WTC11 (cell line): ENCODE data around the gene CCL7.

Experiments used
- ESRRA ChIP-seq: sonication (generic); formaldehyde crosslinking; IDR thresholded peaks from 2 replicates; pipeline ENCODE4 v1.8.1; 2022; ENCODE audit warnings: mild to moderate bottlenecking, missing genetic modification reagents, borderline replicate concordance
- JUN ChIP-seq: sonication (generic); formaldehyde crosslinking; IDR thresholded peaks from 2 replicates; pipeline ENCODE4 v1.8.0; 2023; ENCODE audit warnings: mild to moderate bottlenecking, missing genetic modification reagents
- SOX15 ChIP-seq: fragments of 250-450 bp; sonication (Bioruptor Pico); IDR thresholded peaks from 2 replicates; pipeline ENCODE4 v1.9.0; 2021; ENCODE audit warnings: mild to moderate bottlenecking
- ZBTB21 ChIP-seq: sonication (generic); formaldehyde crosslinking; IDR thresholded peaks from 2 replicates; pipeline ENCODE4 v1.8.1; 2023; ENCODE audit warnings: mild to moderate bottlenecking, missing genetic modification reagents, borderline replicate concordance
- TF ChIP-seq, protein P1 (sequence below): sonication (generic); formaldehyde crosslinking; IDR thresholded peaks from 2 replicates; pipeline ENCODE4 v1.8.0; 2022; ENCODE audit warnings: mild to moderate bottlenecking, missing genetic modification reagents
- TF ChIP-seq, protein P2 (sequence below): fragments of 200-600 bp; IDR thresholded peaks from 2 replicates; pipeline ENCODE4 v1.8.0; 2022; ENCODE audit warnings: antibody characterized with exemption
- TF ChIP-seq, protein P3 (sequence below): sonication (generic); formaldehyde crosslinking; IDR thresholded peaks from 2 replicates; pipeline ENCODE4 v1.8.1; 2023; ENCODE audit warnings: mild to moderate bottlenecking, missing genetic modification reagents

DNA sequence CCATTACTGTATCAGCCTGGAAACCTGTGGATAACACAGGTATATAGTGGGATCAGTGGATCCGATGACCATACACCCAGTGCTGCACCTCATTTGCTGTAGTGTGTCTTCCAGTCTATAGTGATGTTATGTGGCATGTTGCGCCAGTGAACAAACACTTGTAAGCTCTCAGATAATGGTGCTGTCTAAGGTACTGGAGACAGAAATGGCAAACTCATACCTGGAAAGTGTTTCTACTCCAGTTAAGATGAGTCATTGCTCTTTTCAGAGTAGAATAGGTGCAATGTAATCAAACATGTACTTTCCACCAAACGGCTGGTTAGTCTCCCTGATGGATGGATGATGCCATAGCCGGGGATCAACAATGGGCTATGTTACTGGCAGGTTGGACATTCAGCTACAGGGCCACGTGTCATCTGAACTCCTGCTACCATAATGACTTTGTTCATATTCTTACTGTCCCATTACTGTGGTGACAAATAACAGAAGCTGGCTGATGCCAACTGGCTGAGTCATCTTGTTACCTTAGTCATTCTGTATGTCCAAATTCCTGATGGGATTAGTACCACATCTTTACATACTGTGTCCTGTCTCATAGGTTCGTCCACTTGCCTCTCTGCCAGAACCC, 21.8 kb downstream of the CCL7 start:
- TF ChIP-seq, protein P1, sequence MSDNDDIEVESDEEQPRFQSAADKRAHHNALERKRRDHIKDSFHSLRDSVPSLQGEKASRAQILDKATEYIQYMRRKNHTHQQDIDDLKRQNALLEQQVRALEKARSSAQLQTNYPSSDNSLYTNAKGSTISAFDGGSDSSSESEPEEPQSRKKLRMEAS (CRISPR knock-in tag) = no peak
- TF ChIP-seq, protein P2, sequence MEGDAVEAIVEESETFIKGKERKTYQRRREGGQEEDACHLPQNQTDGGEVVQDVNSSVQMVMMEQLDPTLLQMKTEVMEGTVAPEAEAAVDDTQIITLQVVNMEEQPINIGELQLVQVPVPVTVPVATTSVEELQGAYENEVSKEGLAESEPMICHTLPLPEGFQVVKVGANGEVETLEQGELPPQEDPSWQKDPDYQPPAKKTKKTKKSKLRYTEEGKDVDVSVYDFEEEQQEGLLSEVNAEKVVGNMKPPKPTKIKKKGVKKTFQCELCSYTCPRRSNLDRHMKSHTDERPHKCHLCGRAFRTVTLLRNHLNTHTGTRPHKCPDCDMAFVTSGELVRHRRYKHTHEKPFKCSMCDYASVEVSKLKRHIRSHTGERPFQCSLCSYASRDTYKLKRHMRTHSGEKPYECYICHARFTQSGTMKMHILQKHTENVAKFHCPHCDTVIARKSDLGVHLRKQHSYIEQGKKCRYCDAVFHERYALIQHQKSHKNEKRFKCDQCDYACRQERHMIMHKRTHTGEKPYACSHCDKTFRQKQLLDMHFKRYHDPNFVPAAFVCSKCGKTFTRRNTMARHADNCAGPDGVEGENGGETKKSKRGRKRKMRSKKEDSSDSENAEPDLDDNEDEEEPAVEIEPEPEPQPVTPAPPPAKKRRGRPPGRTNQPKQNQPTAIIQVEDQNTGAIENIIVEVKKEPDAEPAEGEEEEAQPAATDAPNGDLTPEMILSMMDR = no peak
- no peak for TF ChIP-seq SOX15 (CRISPR knock-in tag)
- TF ChIP-seq JUN (CRISPR knock-in tag) = no peak
- TF ChIP-seq, protein P3, sequence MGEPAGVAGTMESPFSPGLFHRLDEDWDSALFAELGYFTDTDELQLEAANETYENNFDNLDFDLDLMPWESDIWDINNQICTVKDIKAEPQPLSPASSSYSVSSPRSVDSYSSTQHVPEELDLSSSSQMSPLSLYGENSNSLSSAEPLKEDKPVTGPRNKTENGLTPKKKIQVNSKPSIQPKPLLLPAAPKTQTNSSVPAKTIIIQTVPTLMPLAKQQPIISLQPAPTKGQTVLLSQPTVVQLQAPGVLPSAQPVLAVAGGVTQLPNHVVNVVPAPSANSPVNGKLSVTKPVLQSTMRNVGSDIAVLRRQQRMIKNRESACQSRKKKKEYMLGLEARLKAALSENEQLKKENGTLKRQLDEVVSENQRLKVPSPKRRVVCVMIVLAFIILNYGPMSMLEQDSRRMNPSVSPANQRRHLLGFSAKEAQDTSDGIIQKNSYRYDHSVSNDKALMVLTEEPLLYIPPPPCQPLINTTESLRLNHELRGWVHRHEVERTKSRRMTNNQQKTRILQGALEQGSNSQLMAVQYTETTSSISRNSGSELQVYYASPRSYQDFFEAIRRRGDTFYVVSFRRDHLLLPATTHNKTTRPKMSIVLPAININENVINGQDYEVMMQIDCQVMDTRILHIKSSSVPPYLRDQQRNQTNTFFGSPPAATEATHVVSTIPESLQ (CRISPR knock-in tag) = no peak
- no peak for TF ChIP-seq ZBTB21 (CRISPR knock-in tag)
- TF ChIP-seq ESRRA (CRISPR knock-in tag) = no peak
